ENCODE data around the gene PLD1.
"Not testable (repeated sequence)": the region's sequence is repeated elsewhere in the genome, so short reads cannot be mapped to it uniquely, and the experiment has no call there.

The PLD1 gene

GRCh38 chr3:171770689-171771620 lies 39.3 kb downstream of the PLD1 start:
- no peak for DNase-seq

DNA sequence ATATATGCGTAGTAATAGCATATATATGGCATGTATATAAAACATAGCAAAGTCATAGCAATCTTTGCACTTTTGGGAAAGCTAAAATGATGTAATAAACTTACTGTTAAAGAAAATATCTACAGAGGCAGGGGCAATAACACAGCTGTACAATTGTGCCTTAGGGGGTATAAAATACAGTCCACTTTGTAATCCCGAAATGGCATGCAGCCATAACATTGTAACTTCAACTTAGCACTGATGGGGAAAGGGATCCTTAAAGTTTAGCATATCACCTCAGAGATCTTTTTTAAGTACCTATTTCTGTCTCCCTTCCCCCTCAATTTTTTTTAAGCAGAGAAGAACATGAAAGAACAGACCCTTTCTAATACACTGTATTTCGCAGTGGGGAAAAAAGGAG lies 40.8 kb downstream of the PLD1 start:
- DNase-seq = no peak

GRCh38 chr3:171768986-171769385 lies 41.3 kb downstream of the PLD1 start:
- DNase-seq = no peak

DNA sequence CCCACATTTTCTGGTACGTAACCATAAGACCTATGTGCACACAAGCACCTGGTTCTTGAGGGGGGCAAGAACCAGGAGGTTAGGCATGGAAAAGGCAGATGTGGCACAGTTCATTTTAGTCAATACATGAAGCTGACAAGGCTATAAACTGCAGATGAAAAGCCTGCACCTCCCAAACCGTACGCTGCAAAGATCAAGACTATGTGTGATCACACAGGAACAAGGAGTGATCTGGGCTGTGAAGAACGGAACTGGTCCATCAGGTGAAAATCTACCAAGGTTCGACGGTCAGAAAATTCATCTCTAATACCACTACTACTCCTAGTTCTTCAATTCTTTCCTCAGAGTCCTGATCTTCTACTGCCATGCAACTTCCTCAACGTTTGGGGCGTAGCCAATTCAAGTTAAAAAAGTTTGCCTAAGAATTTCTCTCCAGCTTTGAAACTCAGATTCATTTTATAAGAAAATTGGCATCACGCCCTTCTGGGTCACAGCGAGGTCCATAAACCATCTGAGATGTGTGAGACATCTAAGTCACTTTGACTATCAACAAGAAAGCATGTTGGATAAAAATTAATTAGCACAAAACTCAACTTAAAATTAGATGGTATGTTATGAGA lies 41.9 kb downstream of the PLD1 start:
- no peak for DNase-seq

GRCh38 chr3:171765511-171765887 lies 44.8 kb downstream of the PLD1 start:
- no peak for DNase-seq

GRCh38 chr3:171763392-171763791 lies 46.9 kb downstream of the PLD1 start:
- no peak for DNase-seq

- DNase-seq = no peak
Observed at GRCh38 chr3:171760477-171760876, 49.8 kb downstream of the PLD1 start.

DNA sequence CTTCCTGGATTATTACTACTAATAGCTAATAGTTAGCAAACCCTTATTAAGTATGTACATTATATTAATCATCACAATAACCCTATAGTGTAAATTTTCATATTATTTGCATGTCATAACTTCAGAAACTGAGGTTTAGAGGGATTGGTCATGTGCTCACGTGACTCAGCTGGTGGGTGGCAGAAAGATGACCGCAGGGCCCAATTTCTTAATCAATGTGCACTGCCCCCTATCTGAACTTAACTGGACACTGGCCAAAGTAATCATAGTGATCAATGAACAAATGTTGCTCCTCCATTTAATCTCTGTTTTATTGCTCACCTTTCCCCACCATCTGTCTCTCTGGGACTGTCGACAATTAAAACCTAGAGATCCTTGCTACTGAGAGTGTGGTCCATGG lies 52.2 kb downstream of the PLD1 start:
- DNase-seq = no peak

GRCh38 chr3:171757361-171758034 lies 52.8 kb downstream of the PLD1 start:
- no peak for DNase-seq

DNA sequence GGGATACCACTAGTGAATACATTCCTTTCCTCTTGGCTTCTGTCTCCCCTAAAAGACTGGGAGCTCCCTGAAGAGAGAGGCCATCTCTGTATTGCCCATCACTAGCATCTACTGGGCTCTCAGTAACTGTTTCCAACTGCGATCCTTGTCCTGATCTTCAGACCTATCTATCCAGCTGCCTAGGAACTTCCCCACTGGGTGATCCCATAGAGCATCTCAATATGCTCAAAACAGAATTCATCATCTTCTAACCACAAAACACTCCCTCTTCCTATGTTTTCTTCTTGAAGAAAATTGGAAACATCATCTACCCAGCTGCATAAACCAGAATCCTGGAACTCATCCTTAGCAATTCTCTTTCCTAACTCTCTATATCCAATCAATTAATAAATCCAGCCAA lies 54.6 kb downstream of the PLD1 start:
- no peak for DNase-seq

DNA sequence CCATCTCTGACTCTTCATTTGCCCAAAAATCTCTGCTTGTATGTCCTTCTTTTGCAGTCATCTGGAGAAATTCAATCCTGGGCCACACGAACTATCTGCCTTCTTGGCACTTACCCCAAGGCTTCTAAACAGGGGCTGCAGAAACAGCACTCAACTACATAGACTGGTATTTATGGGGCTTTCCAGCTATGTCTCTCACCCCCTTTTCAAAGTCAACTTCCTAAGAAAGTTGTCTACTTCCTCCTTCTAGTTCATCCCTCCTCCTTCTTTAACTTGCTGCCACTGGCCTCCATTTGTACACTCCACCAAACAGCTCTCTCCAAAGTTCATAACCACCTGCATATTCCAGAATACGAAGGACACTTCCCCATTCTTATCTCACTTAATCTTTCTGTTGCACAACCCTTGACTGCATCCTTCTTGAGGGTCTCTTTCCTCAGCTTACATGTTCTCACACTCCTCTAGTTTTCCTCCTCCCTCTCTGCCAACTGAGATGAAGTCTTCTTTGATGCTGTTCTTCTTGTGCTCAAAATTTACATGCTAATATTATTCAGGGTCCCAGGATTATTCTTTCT lies 55.2 kb downstream of the PLD1 start:
- no peak for DNase-seq

- no peak for DNase-seq
Observed at GRCh38 chr3:171753665-171754408, 56.4 kb downstream of the PLD1 start.

GRCh38 chr3:171753025-171753472 lies 57.2 kb downstream of the PLD1 start:
- DNase-seq = no peak

DNA sequence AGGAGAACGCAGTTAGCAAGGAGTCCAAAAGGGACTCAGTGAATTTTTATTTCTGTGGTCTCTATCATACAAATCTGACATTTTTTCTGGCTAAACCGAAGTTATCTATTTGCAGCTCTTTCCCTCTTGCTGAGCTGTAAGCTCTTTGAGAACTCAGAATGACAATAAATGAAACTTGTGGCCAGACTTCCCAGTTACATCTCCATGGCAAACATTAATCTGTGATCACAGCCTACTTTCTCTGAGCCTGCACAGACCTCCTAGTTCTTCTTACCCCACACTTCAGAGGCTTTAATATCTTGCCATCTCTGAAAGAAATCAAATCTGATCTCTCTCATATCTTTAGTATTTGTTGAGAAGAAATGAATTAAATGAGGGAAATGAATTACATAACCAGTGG lies 58.0 kb downstream of the PLD1 start:
- DNase-seq = no peak

DNA sequence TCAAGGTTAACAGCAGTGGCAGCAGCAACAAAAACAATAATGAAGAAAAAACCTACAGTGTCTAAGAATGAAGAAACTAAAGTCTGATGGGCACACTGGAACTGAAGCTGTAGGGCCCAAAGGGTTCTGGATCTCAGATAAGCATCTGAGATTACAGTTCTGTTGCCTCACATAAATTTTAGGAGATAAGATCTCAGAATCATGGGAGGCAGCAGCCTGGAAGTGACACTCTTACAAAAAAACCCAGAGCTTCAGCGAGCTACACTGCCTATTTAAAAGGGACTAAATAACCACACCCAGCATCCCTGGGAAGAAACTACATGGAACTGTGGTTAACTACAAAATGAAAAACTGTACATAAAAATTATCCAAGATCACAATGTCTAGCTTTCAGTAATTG lies 61.2 kb downstream of the PLD1 start:
- DNase-seq = no peak

DNA sequence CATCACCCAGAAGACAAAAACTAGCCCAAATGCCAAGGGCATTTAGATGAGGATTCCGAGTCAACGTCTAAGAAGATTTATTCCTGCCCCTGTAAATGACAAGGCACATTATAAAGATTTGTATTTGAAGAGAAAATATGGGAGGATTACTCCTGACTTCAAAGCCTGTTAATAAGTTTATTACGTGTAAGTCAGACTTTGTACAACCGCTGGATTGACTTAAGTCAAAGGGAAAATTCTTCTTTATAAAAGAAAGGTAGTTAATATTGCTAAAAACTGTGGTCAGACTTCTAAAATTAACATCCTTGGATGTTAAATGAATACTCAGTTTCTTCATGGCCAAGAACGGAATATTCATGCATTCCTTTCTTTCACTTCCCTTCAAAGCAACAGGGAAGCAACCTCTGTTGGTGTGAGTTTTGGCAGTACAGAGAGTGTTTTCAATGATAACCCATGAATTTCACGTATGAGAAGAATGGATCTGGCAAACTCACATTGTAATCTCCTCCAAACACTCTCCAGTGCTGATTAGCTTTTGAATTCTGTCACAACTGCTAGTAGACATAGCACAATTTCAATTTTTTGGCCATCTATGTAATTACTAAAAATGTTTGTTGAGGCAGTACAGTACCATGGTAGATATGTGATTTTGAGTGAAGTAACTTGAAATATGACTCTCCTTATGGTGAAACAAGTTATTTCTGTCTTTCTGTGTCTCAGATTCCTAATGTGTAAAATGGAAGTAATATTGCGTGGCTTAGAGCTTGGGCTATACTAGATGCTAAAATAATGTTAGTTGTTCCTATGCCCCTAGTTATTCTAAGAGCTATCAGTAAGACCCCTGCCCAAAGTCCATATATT lies 62.0 kb downstream of the PLD1 start:
- DNase-seq = no peak

DNA sequence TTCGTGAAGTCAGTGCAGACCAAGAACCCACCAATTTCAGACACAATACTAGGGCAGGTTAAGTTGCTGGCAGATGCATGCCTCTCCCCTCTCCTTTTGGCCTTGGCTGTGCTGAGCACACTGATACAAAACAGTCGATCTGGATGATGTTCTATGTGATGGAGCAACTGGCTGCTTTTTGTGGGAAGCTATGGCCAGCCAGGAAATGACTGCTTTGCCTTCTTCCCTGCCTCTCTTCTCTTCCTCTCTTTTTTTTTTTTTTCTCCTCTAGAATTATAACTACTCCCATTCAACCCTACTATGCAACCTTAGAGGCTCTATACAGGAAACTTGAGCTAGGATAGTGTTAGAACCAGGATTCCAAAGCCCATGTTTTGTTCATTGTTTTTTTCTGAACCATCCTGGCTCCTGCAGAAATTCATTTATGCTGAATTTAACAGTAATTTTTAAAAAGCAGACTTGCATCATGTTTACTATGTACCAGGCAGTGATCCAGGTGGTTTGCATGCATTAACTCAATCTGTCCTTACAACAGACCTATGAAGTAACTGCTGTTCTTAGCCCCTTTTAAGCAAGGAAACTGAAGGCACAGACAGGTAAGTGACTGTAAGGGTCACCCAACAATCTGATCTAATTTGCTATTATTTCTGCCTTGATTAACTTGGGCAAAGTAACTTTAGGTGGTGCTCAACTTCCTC lies 62.9 kb downstream of the PLD1 start:
- no peak for DNase-seq

DNA sequence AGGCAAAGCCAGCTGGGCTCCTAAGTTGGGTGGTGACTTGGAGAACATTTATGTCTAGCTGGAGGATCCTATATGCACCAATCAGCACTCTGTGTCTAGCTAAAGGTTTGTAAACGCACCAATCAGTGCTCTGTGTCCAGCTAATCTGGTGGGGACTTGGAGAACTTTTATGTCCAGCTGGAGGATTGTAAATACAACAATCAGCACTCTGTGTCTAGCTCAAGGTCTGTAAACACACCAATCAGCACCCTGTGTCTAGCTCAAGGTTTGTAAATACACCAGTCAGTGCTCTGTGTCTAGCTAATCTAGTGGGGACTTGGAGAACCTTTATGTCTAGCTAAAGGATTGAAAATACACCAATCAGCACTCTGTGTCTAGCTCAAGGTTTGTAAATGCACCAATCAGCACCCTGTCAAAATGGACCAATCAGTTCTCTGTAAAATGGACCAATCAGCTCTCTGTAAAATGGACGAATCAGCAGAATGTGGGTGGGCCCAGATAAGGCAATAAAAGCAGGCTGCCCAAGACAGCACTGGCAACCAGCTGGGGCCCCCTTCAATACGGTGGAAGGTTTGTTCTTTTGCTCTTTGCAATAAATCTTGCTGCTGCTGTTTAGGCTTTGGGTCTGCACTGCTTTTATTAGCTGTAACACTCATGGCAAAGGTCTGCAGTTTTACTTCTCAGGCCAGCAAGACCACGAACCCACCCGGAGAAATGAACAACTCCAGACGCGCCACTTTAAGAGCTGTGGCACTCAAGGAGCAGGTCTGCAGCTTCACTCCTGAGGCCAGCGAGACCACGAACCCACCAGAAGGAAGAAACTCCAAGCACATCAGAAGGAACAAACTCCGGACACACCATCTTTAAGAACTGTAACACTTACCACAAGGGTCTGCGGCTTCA lies 63.7 kb downstream of the PLD1 start:
- not testable (repeated sequence) for DNase-seq

- DNase-seq = no peak
Observed at GRCh38 chr3:171745577-171746319, 64.5 kb downstream of the PLD1 start.
